ENCODE data around the gene HOXB7. TPM values are rescaled to one million over a fixed set of nuclear protein-coding genes. Genes with fewer than 3 reads are reported as not detected.

HOXB7 gene
- total and polyA plus RNA-seq, 3 experiments from 2014 or later: 0.87 to 0.96 (median 0.89) TPM

GRCh38 chr17:48575673-48576478, 34.9 kb downstream of the HOXB7 start:
- Mint-ChIP-seq H3K36me3 (peaks cover 0 to 14% (median 0%) of the 10 kb centered on the region in 3 donors), H3K27me3 (peaks cover 20 to 23% of the 10 kb centered on the region in 2 donors), H3K9me3 (no peaks in the 10 kb centered on the region), H3K27ac (no peak overlapping the region), H3K4me3 (peak overlapping the region in 4 of 7 donors; percentile 23 to 85 (median 58)), H3K4me1 (peaks cover 18 to 38% (median 29%) of the 10 kb centered on the region in 3 donors)
- ChIA-PET POLR2A (no interaction called here), CTCF (no interaction called here)
- Histone ChIP-seq H3K36me3 (ENCODE audit: insufficient read depth, low read length) (no peaks in the 10 kb centered on the region), H3K9me3 (ENCODE audit: low read length) (no peaks in the 10 kb centered on the region), H3K27ac (ENCODE audit: low read depth, low read length) (peak overlapping the region; percentile 31), H3K27me3 (ENCODE audit: insufficient read depth, low read length, poor library complexity, severe bottlenecking) (peaks cover 27% of the 10 kb centered on the region), H3K4me1 (ENCODE audit: insufficient read depth, low read length) (peaks cover 17% of the 10 kb centered on the region), H3K4me3 (ENCODE audit: low read length) (no peak overlapping the region)
- no peak for DNase-seq

GRCh38 chr17:48575066-48575582, 35.7 kb downstream of the HOXB7 start:
- Histone ChIP-seq H3K36me3 (ENCODE audit: insufficient read depth, low read length) (no peaks in the 10 kb centered on the region), H3K27me3 (ENCODE audit: insufficient read depth, low read length, poor library complexity, severe bottlenecking) (peaks cover 19% of the 10 kb centered on the region), H3K4me1 (ENCODE audit: insufficient read depth, low read length) (peaks cover 17% of the 10 kb centered on the region), H3K27ac (ENCODE audit: low read depth, low read length) (no peak overlapping the region), H3K9me3 (ENCODE audit: low read length) (no peaks in the 10 kb centered on the region), H3K4me3 (ENCODE audit: low read length) (no peak overlapping the region)
- ChIA-PET POLR2A (no interaction called here), CTCF (interaction anchor here (0.8 to 1.0 kb wide), 2 partner anchors 44 to 83 kb away, joined by 3 to 4 read pairs; no protein-coding TSS in a partner anchor)
- H3K27ac Mint-ChIP-seq: no peak overlapping the region
- H3K4me1 Mint-ChIP-seq: peaks cover 18 to 35% (median 29%) of the 10 kb centered on the region in 3 donors
- DNase-seq: no peak
- peaks cover 0 to 16% (median 0%) of the 10 kb centered on the region in 3 donors for H3K36me3 Mint-ChIP-seq
- peak overlapping the region in 2 of 7 donors; percentile 58 to 85 for H3K4me3 Mint-ChIP-seq
- H3K27me3 Mint-ChIP-seq: peaks cover 14 to 15% of the 10 kb centered on the region in 2 donors
- no peaks in the 10 kb centered on the region for H3K9me3 Mint-ChIP-seq

- Mint-ChIP-seq H3K36me3 (peaks cover 0 to 16% (median 0%) of the 10 kb centered on the region in 3 donors), H3K27ac (no peak overlapping the region), H3K4me1 (peaks cover 18 to 32% (median 24%) of the 10 kb centered on the region in 3 donors), H3K27me3 (peaks cover 10% of the 10 kb centered on the region in 2 donors), H3K9me3 (no peaks in the 10 kb centered on the region), H3K4me3 (peak overlapping the region in 1 of 7 donors; percentile 85)
- Histone ChIP-seq H3K27me3 (ENCODE audit: insufficient read depth, low read length, poor library complexity, severe bottlenecking) (peaks cover 14% of the 10 kb centered on the region), H3K4me3 (ENCODE audit: low read length) (no peak overlapping the region), H3K36me3 (ENCODE audit: insufficient read depth, low read length) (no peaks in the 10 kb centered on the region), H3K27ac (ENCODE audit: low read depth, low read length) (no peak overlapping the region), H3K4me1 (ENCODE audit: insufficient read depth, low read length) (peaks cover 17% of the 10 kb centered on the region), H3K9me3 (ENCODE audit: low read length) (no peaks in the 10 kb centered on the region)
- ChIA-PET POLR2A (interaction anchor here (0.7 kb wide), 1 partner anchor 235 kb away, joined by 3 read pairs; no protein-coding TSS in a partner anchor), CTCF (interaction anchor here (0.8 to 1.0 kb wide), 2 partner anchors 44 to 82 kb away, joined by 3 to 4 read pairs; no protein-coding TSS in a partner anchor)
- DNase-seq: no peak
Measured at GRCh38 chr17:48574505-48575065, 36.2 kb downstream of the HOXB7 start.

- H3K9me3 ChIP-seq (ENCODE audit: low read length): no peaks in the 10 kb centered on the region
- H3K27ac ChIP-seq (ENCODE audit: low read depth, low read length): no peak overlapping the region
- Mint-ChIP-seq H3K4me3 (peak overlapping the region in 1 of 7 donors; percentile 66), H3K27ac (no peak overlapping the region), H3K4me1 (peaks cover 0 to 11% (median 3%) of the 10 kb centered on the region in 3 donors), H3K36me3 (peaks cover 0 to 12% (median 4%) of the 10 kb centered on the region in 3 donors), H3K9me3 (no peaks in the 10 kb centered on the region), H3K27me3 (peaks cover 0 to 7% of the 10 kb centered on the region in 2 donors)
- ChIA-PET CTCF (no interaction called here), POLR2A (no interaction called here)
- no peak for DNase-seq
- no peak overlapping the region for H3K4me3 ChIP-seq (ENCODE audit: low read length)
- no peaks in the 10 kb centered on the region for H3K36me3 ChIP-seq (ENCODE audit: insufficient read depth, low read length)
- no peaks in the 10 kb centered on the region for H3K27me3 ChIP-seq (ENCODE audit: insufficient read depth, low read length, poor library complexity, severe bottlenecking)
- H3K4me1 ChIP-seq (ENCODE audit: insufficient read depth, low read length): peaks cover 3% of the 10 kb centered on the region
Measured at GRCh38 chr17:48571826-48572417, 38.9 kb downstream of the HOXB7 start.

GRCh38 chr17:48571024-48571818, 39.6 kb downstream of the HOXB7 start:
- POLR2A ChIA-PET: no interaction called here
- no peak overlapping the region for H3K27ac ChIP-seq (ENCODE audit: low read depth, low read length)
- no peak overlapping the region for H3K4me3 ChIP-seq (ENCODE audit: low read length)
- no peaks in the 10 kb centered on the region for H3K9me3 ChIP-seq (ENCODE audit: low read length)
- no peaks in the 10 kb centered on the region for H3K27me3 ChIP-seq (ENCODE audit: insufficient read depth, low read length, poor library complexity, severe bottlenecking)
- peaks cover 0 to 12% (median 4%) of the 10 kb centered on the region in 3 donors for H3K36me3 Mint-ChIP-seq
- no peak overlapping the region for H3K4me3 Mint-ChIP-seq
- H3K4me1 Mint-ChIP-seq: peaks cover 0 to 8% (median 3%) of the 10 kb centered on the region in 3 donors
- peak in 1 of 5 donors; percentile 17 for DNase-seq
- peaks cover 0 to 7% of the 10 kb centered on the region in 2 donors for H3K27me3 Mint-ChIP-seq
- no peak overlapping the region for H3K27ac Mint-ChIP-seq
- H3K4me1 ChIP-seq (ENCODE audit: insufficient read depth, low read length): no peaks in the 10 kb centered on the region
- H3K36me3 ChIP-seq (ENCODE audit: insufficient read depth, low read length): no peaks in the 10 kb centered on the region
- CTCF ChIA-PET: no interaction called here
- H3K9me3 Mint-ChIP-seq: no peaks in the 10 kb centered on the region

GRCh38 chr17:48570325-48571023, 40.3 kb downstream of the HOXB7 start:
- no peak overlapping the region for H3K27ac ChIP-seq (ENCODE audit: low read depth, low read length)
- Mint-ChIP-seq H3K27ac (no peak overlapping the region), H3K9me3 (no peaks in the 10 kb centered on the region), H3K4me3 (no peak overlapping the region), H3K4me1 (peaks cover 0 to 3% (median 3%) of the 10 kb centered on the region in 3 donors), H3K36me3 (peaks cover 0 to 10% (median 4%) of the 10 kb centered on the region in 3 donors), H3K27me3 (peaks cover 0 to 7% of the 10 kb centered on the region in 2 donors)
- DNase-seq: peak in 1 of 5 donors; percentile 23
- no peaks in the 10 kb centered on the region for H3K9me3 ChIP-seq (ENCODE audit: low read length)
- H3K4me1 ChIP-seq (ENCODE audit: insufficient read depth, low read length): no peaks in the 10 kb centered on the region
- ChIA-PET CTCF (no interaction called here), POLR2A (no interaction called here)
- no peaks in the 10 kb centered on the region for H3K27me3 ChIP-seq (ENCODE audit: insufficient read depth, low read length, poor library complexity, severe bottlenecking)
- no peak overlapping the region for H3K4me3 ChIP-seq (ENCODE audit: low read length)
- no peaks in the 10 kb centered on the region for H3K36me3 ChIP-seq (ENCODE audit: insufficient read depth, low read length)

- Mint-ChIP-seq H3K4me3 (no peak overlapping the region), H3K27ac (no peak overlapping the region), H3K9me3 (no peaks in the 10 kb centered on the region), H3K27me3 (peaks cover 0 to 8% of the 10 kb centered on the region in 2 donors), H3K36me3 (peaks cover 0 to 10% (median 4%) of the 10 kb centered on the region in 3 donors), H3K4me1 (peaks cover 0 to 3% (median 3%) of the 10 kb centered on the region in 3 donors)
- H3K27ac ChIP-seq (ENCODE audit: low read depth, low read length): no peak overlapping the region
- no peaks in the 10 kb centered on the region for H3K36me3 ChIP-seq (ENCODE audit: insufficient read depth, low read length)
- ChIA-PET CTCF (no interaction called here), POLR2A (no interaction called here)
- no peaks in the 10 kb centered on the region for H3K4me1 ChIP-seq (ENCODE audit: insufficient read depth, low read length)
- H3K4me3 ChIP-seq (ENCODE audit: low read length): no peak overlapping the region
- no peaks in the 10 kb centered on the region for H3K9me3 ChIP-seq (ENCODE audit: low read length)
- no peaks in the 10 kb centered on the region for H3K27me3 ChIP-seq (ENCODE audit: insufficient read depth, low read length, poor library complexity, severe bottlenecking)
- DNase-seq: no peak
Measured at GRCh38 chr17:48569674-48570324, 41.0 kb downstream of the HOXB7 start.
